ENCODE data around the gene COL19A1.
"Not testable (repeated sequence)": the region's sequence is repeated elsewhere in the genome, so short reads cannot be mapped to it uniquely, and the experiment has no call there.

COL19A1 gene

DNA sequence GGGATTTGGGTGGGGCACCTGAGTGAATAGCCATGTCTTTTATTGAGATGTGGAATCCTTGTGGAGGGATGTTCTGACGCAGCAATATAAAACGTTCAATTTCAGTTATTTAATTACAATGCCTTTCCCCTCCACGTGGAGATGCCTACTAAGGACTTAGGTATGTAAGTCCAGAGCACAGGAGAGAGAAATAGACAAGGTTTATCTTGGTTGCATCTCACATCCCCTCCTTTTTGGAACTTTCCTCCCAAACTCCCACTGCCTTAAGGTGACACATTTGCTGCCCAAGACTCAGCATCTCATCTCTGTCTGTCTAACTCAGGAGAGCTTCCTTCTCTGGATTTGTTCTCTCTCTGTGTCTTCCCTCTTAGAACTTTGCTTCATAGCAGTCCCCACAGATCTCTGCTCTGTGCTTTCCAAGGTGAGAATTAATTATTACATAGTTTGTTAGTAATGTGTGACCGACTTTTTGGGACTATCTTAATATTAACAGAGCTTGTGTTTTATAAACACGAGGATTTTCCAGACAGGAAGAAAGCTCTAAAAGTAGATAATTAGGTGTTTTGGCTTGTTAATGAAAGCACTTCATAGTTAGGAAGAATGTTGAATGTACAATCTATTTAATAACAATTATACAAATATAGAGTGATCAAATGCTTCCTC lies 52.6 kb downstream of the COL19A1 start:
- H3K27me3 ChIP-seq (replicated peaks; ENCODE audit: control insufficient read depth, insufficient read depth, low read length, poor library complexity, severe bottlenecking), result no peaks in the 10 kb centered on the region
- no peak overlapping the region for H3K4me3 ChIP-seq (ENCODE audit: insufficient read depth, low read depth, low read length, poor library complexity, severe bottlenecking)
- H3K9me3 ChIP-seq (ENCODE audit: control insufficient read depth, low read length), result no peaks in the 10 kb centered on the region
- no peak for DNase-seq
- no peak overlapping the region for H3K27ac ChIP-seq (ENCODE audit: insufficient read depth, low read length, poor library complexity, severe bottlenecking)
- H3K4me1 ChIP-seq (ENCODE audit: control insufficient read depth, insufficient read depth, low read length, poor library complexity, severe bottlenecking), result no peaks in the 10 kb centered on the region
- H3K36me3 ChIP-seq (ENCODE audit: control insufficient read depth, insufficient read depth, low read length), result no peaks in the 10 kb centered on the region

DNA sequence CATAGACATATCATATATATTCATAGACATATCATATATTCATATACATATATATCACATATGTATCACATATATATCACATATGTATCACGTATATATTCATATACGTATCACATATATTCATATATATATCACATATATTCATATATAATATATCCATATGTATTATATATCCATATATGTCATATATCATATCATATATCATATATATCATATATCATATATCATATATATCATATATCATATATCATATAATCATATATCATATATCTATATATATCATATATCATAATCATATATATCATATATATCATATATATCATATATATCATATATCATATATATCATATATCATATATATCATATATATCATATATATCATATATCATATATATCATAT lies 54.7 kb downstream of the COL19A1 start:
- H3K9me3 ChIP-seq (ENCODE audit: control insufficient read depth, low read length); H3K27ac ChIP-seq (ENCODE audit: insufficient read depth, low read length, poor library complexity, severe bottlenecking); H3K36me3 ChIP-seq (ENCODE audit: control insufficient read depth, insufficient read depth, low read length); H3K4me1 ChIP-seq (ENCODE audit: control insufficient read depth, insufficient read depth, low read length, poor library complexity, severe bottlenecking); H3K27me3 ChIP-seq (replicated peaks; ENCODE audit: control insufficient read depth, insufficient read depth, low read length, poor library complexity, severe bottlenecking); H3K4me3 ChIP-seq (ENCODE audit: insufficient read depth, low read depth, low read length, poor library complexity, severe bottlenecking); DNase-seq: not testable (repeated sequence)

DNA sequence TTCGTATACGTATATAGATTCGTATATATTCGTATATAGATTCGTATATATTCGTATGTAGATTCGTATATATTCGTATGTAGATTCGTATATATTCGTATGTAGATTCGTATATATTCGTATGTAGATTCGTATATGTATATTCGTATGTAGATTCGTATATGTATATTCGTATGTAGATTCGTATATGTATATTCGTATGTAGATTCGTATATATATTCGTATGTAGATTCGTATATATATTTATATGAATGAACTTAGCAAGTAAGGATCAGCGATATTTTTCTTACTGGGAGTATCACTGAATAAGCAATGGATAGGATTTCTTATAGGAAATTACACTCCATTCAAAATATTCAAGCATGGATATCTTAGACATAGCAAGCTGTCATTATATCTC lies 55.3 kb downstream of the COL19A1 start:
- not testable (repeated sequence) for H3K9me3 ChIP-seq (ENCODE audit: control insufficient read depth, low read length); H3K4me1 ChIP-seq (ENCODE audit: control insufficient read depth, insufficient read depth, low read length, poor library complexity, severe bottlenecking); H3K27me3 ChIP-seq (replicated peaks; ENCODE audit: control insufficient read depth, insufficient read depth, low read length, poor library complexity, severe bottlenecking); H3K27ac ChIP-seq (ENCODE audit: insufficient read depth, low read length, poor library complexity, severe bottlenecking); H3K36me3 ChIP-seq (ENCODE audit: control insufficient read depth, insufficient read depth, low read length); H3K4me3 ChIP-seq (ENCODE audit: insufficient read depth, low read depth, low read length, poor library complexity, severe bottlenecking); DNase-seq

DNA sequence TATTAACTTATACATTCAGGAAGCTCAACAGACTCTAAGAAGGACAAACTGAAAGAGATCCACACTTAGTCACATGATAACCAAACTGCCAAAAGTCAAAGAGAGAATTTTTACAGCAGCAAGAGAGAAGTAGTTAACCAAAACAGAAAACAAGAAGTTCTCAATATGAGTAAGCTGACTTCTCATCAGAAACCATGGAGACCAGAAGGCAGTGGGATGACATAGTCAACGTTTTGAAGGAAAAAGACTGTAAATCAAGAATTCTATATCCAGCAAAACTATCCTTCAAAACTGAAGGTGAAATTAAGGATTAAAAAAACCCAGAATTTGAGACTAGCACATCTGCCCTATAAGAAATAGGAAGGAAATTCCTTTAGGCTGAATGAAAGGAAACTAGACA lies 60.4 kb downstream of the COL19A1 start:
- no peaks in the 10 kb centered on the region for H3K9me3 ChIP-seq (ENCODE audit: control insufficient read depth, low read length)

DNA sequence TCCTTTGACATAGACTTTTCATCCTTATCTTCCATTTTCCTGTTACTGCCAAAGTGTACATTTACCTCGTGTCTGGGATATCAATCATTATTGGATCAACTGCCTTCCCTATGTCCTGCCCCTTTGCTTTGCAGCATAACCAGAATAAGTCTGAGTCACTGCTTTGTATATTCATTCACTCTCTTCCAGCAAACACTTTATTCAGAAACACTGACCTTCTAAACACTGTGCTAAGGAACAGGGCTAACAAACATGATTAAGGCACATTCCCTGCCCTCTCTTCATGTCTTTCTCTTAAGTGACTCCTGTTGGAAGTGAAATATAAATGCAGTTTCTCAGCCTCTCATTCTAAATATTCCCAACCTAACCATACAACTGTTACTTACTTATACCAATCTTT lies 66.9 kb downstream of the COL19A1 start:
- DNase-seq, result no peak
- Histone ChIP-seq H3K36me3 (ENCODE audit: control insufficient read depth, insufficient read depth, low read length) (no peaks in the 10 kb centered on the region), H3K27me3 (replicated peaks; ENCODE audit: control insufficient read depth, insufficient read depth, low read length, poor library complexity, severe bottlenecking) (no peaks in the 10 kb centered on the region), H3K4me3 (ENCODE audit: insufficient read depth, low read depth, low read length, poor library complexity, severe bottlenecking) (no peak overlapping the region), H3K9me3 (ENCODE audit: control insufficient read depth, low read length) (no peaks in the 10 kb centered on the region), H3K27ac (ENCODE audit: insufficient read depth, low read length, poor library complexity, severe bottlenecking) (no peak overlapping the region), H3K4me1 (ENCODE audit: control insufficient read depth, insufficient read depth, low read length, poor library complexity, severe bottlenecking) (no peaks in the 10 kb centered on the region)

More for the DNA sequence above, 60.4 kb downstream of the COL19A1 start:
- DNase-seq, result no peak
- Histone ChIP-seq H3K27ac (ENCODE audit: insufficient read depth, low read length, poor library complexity, severe bottlenecking) (no peak overlapping the region), H3K4me3 (ENCODE audit: insufficient read depth, low read depth, low read length, poor library complexity, severe bottlenecking) (no peak overlapping the region), H3K36me3 (ENCODE audit: control insufficient read depth, insufficient read depth, low read length) (no peaks in the 10 kb centered on the region), H3K4me1 (ENCODE audit: control insufficient read depth, insufficient read depth, low read length, poor library complexity, severe bottlenecking) (no peaks in the 10 kb centered on the region), H3K27me3 (replicated peaks; ENCODE audit: control insufficient read depth, insufficient read depth, low read length, poor library complexity, severe bottlenecking) (no peaks in the 10 kb centered on the region)

DNA sequence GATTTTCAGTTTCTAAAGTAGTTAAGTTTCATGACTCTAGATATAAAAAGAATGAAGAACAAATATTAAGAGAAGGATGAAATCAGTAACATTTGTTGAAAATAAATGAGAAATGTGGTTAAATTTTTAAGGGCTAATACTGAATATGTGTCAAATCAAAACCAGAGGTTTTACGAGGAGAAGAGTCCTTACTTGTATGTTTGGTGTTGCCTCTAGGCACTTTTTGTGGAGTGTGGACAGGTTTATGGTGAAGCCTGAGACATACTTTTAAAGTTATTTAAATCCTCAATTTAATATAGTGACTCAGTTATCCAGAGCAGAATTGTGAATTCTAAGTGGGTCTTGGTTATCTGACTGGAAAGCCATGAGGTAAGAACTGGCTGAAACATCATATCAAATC lies 68.7 kb downstream of the COL19A1 start:
- H3K36me3 ChIP-seq (ENCODE audit: control insufficient read depth, insufficient read depth, low read length), result no peaks in the 10 kb centered on the region
- no peaks in the 10 kb centered on the region for H3K4me1 ChIP-seq (ENCODE audit: control insufficient read depth, insufficient read depth, low read length, poor library complexity, severe bottlenecking)
- H3K27ac ChIP-seq (ENCODE audit: insufficient read depth, low read length, poor library complexity, severe bottlenecking), result no peak overlapping the region
- DNase-seq, result no peak
- H3K27me3 ChIP-seq (replicated peaks; ENCODE audit: control insufficient read depth, insufficient read depth, low read length, poor library complexity, severe bottlenecking), result no peaks in the 10 kb centered on the region
- no peaks in the 10 kb centered on the region for H3K9me3 ChIP-seq (ENCODE audit: control insufficient read depth, low read length)
- H3K4me3 ChIP-seq (ENCODE audit: insufficient read depth, low read depth, low read length, poor library complexity, severe bottlenecking), result no peak overlapping the region

DNA sequence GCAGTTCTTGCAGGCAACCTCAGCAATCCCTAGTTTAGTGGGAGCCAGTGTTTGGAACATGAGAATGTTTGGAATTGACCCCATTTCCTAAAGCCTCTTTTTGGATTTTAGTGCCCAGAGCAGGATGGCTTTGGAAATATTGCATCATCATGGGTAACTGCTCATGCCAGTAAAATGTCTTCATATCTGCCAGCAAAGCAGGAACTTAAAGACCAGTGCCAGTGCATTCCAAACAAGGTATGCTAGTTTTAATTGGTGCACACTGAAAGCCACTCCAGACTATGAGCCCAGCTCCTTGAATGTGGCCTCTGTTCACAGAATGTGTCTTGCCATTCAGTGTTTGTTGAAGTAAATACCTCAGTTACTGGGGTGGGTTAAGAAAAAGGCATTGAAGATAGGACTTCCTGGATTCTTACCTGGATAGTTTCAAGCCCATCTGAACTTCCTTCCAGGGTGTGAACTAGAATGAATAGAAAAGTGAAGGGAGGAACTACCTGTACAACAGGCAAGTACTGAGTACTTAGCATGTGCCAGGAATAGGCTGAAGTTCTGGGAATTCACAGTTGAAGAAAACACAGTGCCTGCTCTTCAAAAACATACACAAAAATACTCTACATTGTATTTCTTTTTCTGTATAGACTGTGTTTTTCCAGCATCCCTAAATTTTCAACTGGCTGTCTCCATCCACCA lies 70.5 kb downstream of the COL19A1 start:
- H3K9me3 ChIP-seq (ENCODE audit: control insufficient read depth, low read length), result no peaks in the 10 kb centered on the region
- H3K4me3 ChIP-seq (ENCODE audit: insufficient read depth, low read depth, low read length, poor library complexity, severe bottlenecking), result no peak overlapping the region
- no peaks in the 10 kb centered on the region for H3K27me3 ChIP-seq (replicated peaks; ENCODE audit: control insufficient read depth, insufficient read depth, low read length, poor library complexity, severe bottlenecking)
- H3K36me3 ChIP-seq (ENCODE audit: control insufficient read depth, insufficient read depth, low read length), result no peaks in the 10 kb centered on the region
- H3K27ac ChIP-seq (ENCODE audit: insufficient read depth, low read length, poor library complexity, severe bottlenecking), result no peak overlapping the region
- no peaks in the 10 kb centered on the region for H3K4me1 ChIP-seq (ENCODE audit: control insufficient read depth, insufficient read depth, low read length, poor library complexity, severe bottlenecking)
- no peak for DNase-seq

DNA sequence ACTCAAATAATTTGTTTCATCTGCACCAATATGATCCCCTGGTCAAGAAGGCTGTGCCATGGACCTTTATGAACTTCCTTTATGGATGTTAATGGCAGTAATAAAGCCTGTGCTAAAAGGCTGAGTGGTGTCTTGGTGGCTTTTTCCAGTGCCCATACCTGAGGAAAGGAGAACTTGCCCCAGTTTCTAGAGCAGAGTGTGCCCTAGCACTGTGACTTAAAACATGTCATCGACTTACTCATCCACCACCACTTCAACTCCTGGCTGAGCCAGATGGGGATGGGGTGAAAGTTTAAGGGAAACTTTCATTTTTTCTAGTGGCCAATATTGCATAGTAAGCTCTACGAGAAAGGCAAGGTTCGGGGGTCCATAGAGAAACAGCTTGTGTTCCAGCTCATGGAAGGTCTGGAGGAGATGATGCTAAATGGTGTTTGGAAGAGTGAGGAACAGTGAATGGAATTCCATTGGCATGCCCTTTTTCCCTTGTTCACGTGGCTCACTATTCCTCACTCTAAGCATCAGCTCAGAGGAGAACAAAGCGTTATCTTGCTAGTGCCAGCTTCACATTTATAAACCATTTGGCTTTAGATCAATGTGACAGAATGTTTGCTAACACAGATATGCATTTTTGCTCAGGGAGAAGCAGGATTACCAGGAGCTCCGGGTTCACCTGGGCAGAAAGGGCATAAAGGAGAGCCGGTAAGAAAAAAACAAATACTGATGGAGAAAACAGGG lies 71.2 kb downstream of the COL19A1 start:
- Histone ChIP-seq H3K27ac (ENCODE audit: insufficient read depth, low read length, poor library complexity, severe bottlenecking) (no peak overlapping the region), H3K36me3 (ENCODE audit: control insufficient read depth, insufficient read depth, low read length) (no peaks in the 10 kb centered on the region)

DNA sequence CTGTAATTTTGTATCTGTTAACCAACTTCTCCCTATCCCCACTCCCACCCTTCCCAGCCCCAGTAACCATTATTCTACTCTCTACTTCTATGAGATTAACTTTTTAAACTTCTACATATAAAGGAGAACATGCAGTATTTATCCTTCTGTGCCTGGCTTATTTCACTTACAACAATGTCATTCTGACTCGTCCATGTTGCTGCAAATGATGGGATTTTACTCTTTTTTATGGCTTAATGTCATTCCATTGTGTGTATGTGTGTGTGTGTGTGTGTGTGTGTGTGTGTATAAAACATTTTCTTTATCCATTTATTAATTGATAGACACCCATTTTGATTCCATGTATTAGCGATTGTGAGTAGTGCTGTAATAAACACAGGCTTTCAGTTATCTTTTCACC lies 76.1 kb downstream of the COL19A1 start:
- H3K9me3 ChIP-seq (ENCODE audit: control insufficient read depth, low read length), result no peaks in the 10 kb centered on the region
- no peaks in the 10 kb centered on the region for H3K36me3 ChIP-seq (ENCODE audit: control insufficient read depth, insufficient read depth, low read length)
- H3K4me1 ChIP-seq (ENCODE audit: control insufficient read depth, insufficient read depth, low read length, poor library complexity, severe bottlenecking), result no peaks in the 10 kb centered on the region
- H3K27me3 ChIP-seq (replicated peaks; ENCODE audit: control insufficient read depth, insufficient read depth, low read length, poor library complexity, severe bottlenecking), result no peaks in the 10 kb centered on the region
- no peak overlapping the region for H3K27ac ChIP-seq (ENCODE audit: insufficient read depth, low read length, poor library complexity, severe bottlenecking)
- H3K4me3 ChIP-seq (ENCODE audit: insufficient read depth, low read depth, low read length, poor library complexity, severe bottlenecking), result no peak overlapping the region
- DNase-seq, result no peak

More for the DNA sequence above, 71.2 kb downstream of the COL19A1 start:
- Histone ChIP-seq H3K27me3 (replicated peaks; ENCODE audit: control insufficient read depth, insufficient read depth, low read length, poor library complexity, severe bottlenecking) (no peaks in the 10 kb centered on the region), H3K9me3 (ENCODE audit: control insufficient read depth, low read length) (no peaks in the 10 kb centered on the region), H3K4me1 (ENCODE audit: control insufficient read depth, insufficient read depth, low read length, poor library complexity, severe bottlenecking) (no peaks in the 10 kb centered on the region), H3K4me3 (ENCODE audit: insufficient read depth, low read depth, low read length, poor library complexity, severe bottlenecking) (no peak overlapping the region)
- DNase-seq, result no peak

DNA sequence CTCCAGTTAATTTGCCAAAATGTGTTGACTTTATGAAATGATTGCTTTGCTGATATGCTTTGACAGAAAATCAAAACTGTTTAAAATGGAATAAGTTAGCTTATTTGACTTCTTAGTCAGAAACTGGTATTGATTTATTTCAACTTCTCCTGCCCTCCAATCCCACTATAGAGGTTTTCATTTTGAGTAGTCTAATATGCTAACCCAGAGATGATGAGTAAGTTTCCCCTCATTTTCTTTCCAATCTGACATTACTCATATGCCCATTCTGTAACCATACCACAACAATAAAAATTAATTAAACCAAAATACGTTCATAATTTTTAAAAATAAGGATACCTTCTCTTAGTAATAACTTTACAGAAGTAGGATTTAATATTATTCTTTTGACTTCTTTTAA lies 78.8 kb downstream of the COL19A1 start:
- H3K4me1 ChIP-seq (ENCODE audit: control insufficient read depth, insufficient read depth, low read length, poor library complexity, severe bottlenecking), result no peaks in the 10 kb centered on the region
- H3K9me3 ChIP-seq (ENCODE audit: control insufficient read depth, low read length), result no peaks in the 10 kb centered on the region
- no peak overlapping the region for H3K4me3 ChIP-seq (ENCODE audit: insufficient read depth, low read depth, low read length, poor library complexity, severe bottlenecking)
- DNase-seq, result no peak
- no peaks in the 10 kb centered on the region for H3K36me3 ChIP-seq (ENCODE audit: control insufficient read depth, insufficient read depth, low read length)
- no peaks in the 10 kb centered on the region for H3K27me3 ChIP-seq (replicated peaks; ENCODE audit: control insufficient read depth, insufficient read depth, low read length, poor library complexity, severe bottlenecking)
- no peak overlapping the region for H3K27ac ChIP-seq (ENCODE audit: insufficient read depth, low read length, poor library complexity, severe bottlenecking)
